Liver (tissue), 9 donors: Measurements from ENCODE around the gene B3GAT1. TPM values are rescaled to one million over a fixed set of nuclear protein-coding genes. Genes with fewer than 3 reads are reported as not detected.

Experiments used
- DNase-seq: peaks from one replicate; pipeline ENCODE4 v3.0.0-alpha.2; 2017; ENCODE audit warnings: low spot score
- H3K27ac ChIP-seq, 2 donors: one replicate each; pipeline ENCODE4 v1.7.0; 2013; ENCODE audit warnings: inconsistent platforms in 2 of 2, low read length in 2 of 2, control low read depth in 1 of 2, low read depth in 1 of 2, mild to moderate bottlenecking in 1 of 2
- H3K27me3 ChIP-seq, 4 donors: one replicate each; pipeline versions ENCODE4 v1.6.1 to v1.7.0; 2013; ENCODE audit warnings: low read length in 3 of 4, inconsistent platforms in 1 of 4, mild to moderate bottlenecking in 1 of 4, moderate library complexity in 1 of 4; ENCODE audit not compliant: control insufficient read depth in 4 of 4, insufficient read depth in 4 of 4
- H3K36me3 ChIP-seq, 4 donors: one replicate each; pipeline versions ENCODE4 v1.6.1 to v1.7.0; 2013; ENCODE audit warnings: low read length in 3 of 4, mild to moderate bottlenecking in 3 of 4, low read depth in 1 of 4, moderate library complexity in 1 of 4; ENCODE audit not compliant: control insufficient read depth in 4 of 4, insufficient read depth in 3 of 4
- H3K4me1 ChIP-seq, 4 donors: one replicate each; pipeline versions ENCODE4 v1.6.1 to v1.7.0; 2013; ENCODE audit warnings: low read length in 3 of 4, mild to moderate bottlenecking in 3 of 4, moderate library complexity in 1 of 4; ENCODE audit not compliant: control insufficient read depth in 4 of 4, insufficient read depth in 4 of 4
- H3K4me3 ChIP-seq, 3 donors: one replicate each; pipeline versions ENCODE4 v1.6.1 to v1.7.0; 2013; ENCODE audit warnings: low read length in 3 of 3, control low read depth in 1 of 3, low read depth in 1 of 3, mild to moderate bottlenecking in 1 of 3
- H3K9ac ChIP-seq, 2 donors: one replicate each; pipeline ENCODE4 v1.7.0; 2013; ENCODE audit warnings: low read length in 2 of 2, mild to moderate bottlenecking in 2 of 2, moderate library complexity in 2 of 2, control low read depth in 1 of 2, low read depth in 1 of 2
- H3K9me3 ChIP-seq, 4 donors: one replicate each; pipeline versions ENCODE4 v1.6.1 to v1.7.0; 2013; ENCODE audit warnings: low read length in 3 of 4; ENCODE audit not compliant: control insufficient read depth in 4 of 4
- EGR1 ChIP-seq, 2 donors: IDR thresholded peaks; 2 replicates each; pipeline ENCODE4 v1.6.1; 2016 to 2018; ENCODE audit warnings: antibody characterized with exemption in 2 of 2, low read depth in 2 of 2
- FOXA1 ChIP-seq: IDR thresholded peaks from 2 replicates; pipeline ENCODE4 v1.6.1; 2016; ENCODE audit warnings: antibody characterized with exemption
- FOXA2 ChIP-seq: IDR thresholded peaks from 2 replicates; pipeline ENCODE4 v1.6.1; 2016; ENCODE audit warnings: antibody characterized with exemption
- GABPA ChIP-seq, 2 donors: IDR thresholded peaks in 1 of 2; conservative IDR thresholded peaks in 1 of 2; 2 replicates each; pipeline ENCODE4 v1.6.1; 2016; ENCODE audit warnings: antibody characterized with exemption in 2 of 2, mild to moderate bottlenecking in 1 of 2, moderate library complexity in 1 of 2
- HNF4A ChIP-seq, 2 donors: conservative IDR thresholded peaks; 2 replicates each; pipeline ENCODE4 v1.6.1; 2016; ENCODE audit warnings: antibody characterized with exemption in 2 of 2, mild to moderate bottlenecking in 2 of 2
- HNF4G ChIP-seq: IDR thresholded peaks from 2 replicates; pipeline ENCODE4 v1.6.1; 2016; ENCODE audit warnings: antibody characterized with exemption
- JUND ChIP-seq, 2 donors: IDR thresholded peaks; 2 replicates each; pipeline ENCODE4 v1.6.1; 2016; ENCODE audit warnings: antibody characterized with exemption in 2 of 2
- NR2F2 ChIP-seq: IDR thresholded peaks from 2 replicates; pipeline ENCODE4 v1.6.1; 2016; ENCODE audit warnings: antibody characterized with exemption
- RAD21 ChIP-seq, 2 donors: IDR thresholded peaks; 2 replicates each; pipeline ENCODE4 v1.6.1; 2016; ENCODE audit warnings: antibody characterized with exemption in 2 of 2, mild to moderate bottlenecking in 2 of 2
- REST ChIP-seq: IDR thresholded peaks from 2 replicates; pipeline ENCODE4 v1.6.1; 2016; ENCODE audit warnings: antibody characterized with exemption, mild to moderate bottlenecking
- RXRA ChIP-seq, 2 donors: IDR thresholded peaks; 2 replicates each; pipeline ENCODE4 v1.6.1; 2017 to 2018; ENCODE audit warnings: antibody characterized with exemption in 2 of 2, mild to moderate bottlenecking in 1 of 2
- SP1 ChIP-seq: IDR thresholded peaks from 2 replicates; pipeline ENCODE4 v1.6.1; 2018; ENCODE audit warnings: antibody characterized with exemption, mild to moderate bottlenecking
- TAF1 ChIP-seq: conservative IDR thresholded peaks from 2 replicates; pipeline ENCODE4 v1.6.1; 2016; ENCODE audit warnings: antibody characterized with exemption, mild to moderate bottlenecking
- YY1 ChIP-seq: IDR thresholded peaks from 2 replicates; pipeline ENCODE4 v1.6.1; 2016; ENCODE audit warnings: antibody characterized with exemption, mild to moderate bottlenecking
- ZBTB33 ChIP-seq: IDR thresholded peaks from 2 replicates; pipeline ENCODE4 v1.6.1; 2016; ENCODE audit warnings: antibody characterized with exemption
- WGBS: extraction: QIAGEN DNeasy Blood & Tissue Kit; methylation state at CpG from one replicate; pipeline ENCODE4 v1.1.7; 2013; 5-methylcytosine and 5-hydroxymethylcytosine counted together
- polyA plus RNA-seq, 2 donors: library from polyadenylated mRNA; stranded (reverse) in 1 of 2; unstranded in 1 of 2; fragments of 200-250 nt in 1 of 2; fragments of >200 nt in 1 of 2; fragmentation: Nextera tagmentation in 1 of 2; extraction: Ambion mirVana in 1 of 2; gene quantifications; one replicate each; pipeline versions ENCODE4 v1.2.1 to v1.2.3, GENCODE V29; 2013 to 2015
- total RNA-seq, 2 donors: library from RNA; depleted of rRNA; stranded (reverse); fragments of >200 nt; gene quantifications; one replicate each; pipeline ENCODE4 v1.2.3, GENCODE V29; 2014
- TF ChIP-seq, protein P1 (sequence below): fragments of 150-350 bp; IDR thresholded peaks from 2 replicates; pipeline ENCODE4 v1.5.1; 2017; ENCODE audit warnings: improper control_type of control experiment, low read depth, low read length; ENCODE audit not compliant: missing input control
- TF ChIP-seq, protein P2 (sequence below): IDR thresholded peaks from 2 replicates; pipeline ENCODE4 v1.6.1; 2016; ENCODE audit warnings: antibody characterized with exemption
- TF ChIP-seq, protein P3 (sequence below): IDR thresholded peaks from 2 replicates; pipeline ENCODE4 v1.6.1; 2016; ENCODE audit warnings: antibody characterized with exemption
- donor health status: healthy.
- donor health status: healthy.
- donor health status: healthy.
- donor health status: healthy.
- donor health status: healthy.

B3GAT1 gene
- total and polyA plus RNA-seq, 4 donors = 0.13 to 6.6 (median 0.25) TPM; not detected in 1

GRCh38 chr11:134447696-134448095, 35.7 kb upstream of the B3GAT1 start:
- TF ChIP-seq HNF4G = no peak
- TF ChIP-seq HNF4A (conservative IDR thresholded peaks at IDR 0.05) = no peak
- no peak for TF ChIP-seq FOXA1
- TF ChIP-seq, protein P1, sequence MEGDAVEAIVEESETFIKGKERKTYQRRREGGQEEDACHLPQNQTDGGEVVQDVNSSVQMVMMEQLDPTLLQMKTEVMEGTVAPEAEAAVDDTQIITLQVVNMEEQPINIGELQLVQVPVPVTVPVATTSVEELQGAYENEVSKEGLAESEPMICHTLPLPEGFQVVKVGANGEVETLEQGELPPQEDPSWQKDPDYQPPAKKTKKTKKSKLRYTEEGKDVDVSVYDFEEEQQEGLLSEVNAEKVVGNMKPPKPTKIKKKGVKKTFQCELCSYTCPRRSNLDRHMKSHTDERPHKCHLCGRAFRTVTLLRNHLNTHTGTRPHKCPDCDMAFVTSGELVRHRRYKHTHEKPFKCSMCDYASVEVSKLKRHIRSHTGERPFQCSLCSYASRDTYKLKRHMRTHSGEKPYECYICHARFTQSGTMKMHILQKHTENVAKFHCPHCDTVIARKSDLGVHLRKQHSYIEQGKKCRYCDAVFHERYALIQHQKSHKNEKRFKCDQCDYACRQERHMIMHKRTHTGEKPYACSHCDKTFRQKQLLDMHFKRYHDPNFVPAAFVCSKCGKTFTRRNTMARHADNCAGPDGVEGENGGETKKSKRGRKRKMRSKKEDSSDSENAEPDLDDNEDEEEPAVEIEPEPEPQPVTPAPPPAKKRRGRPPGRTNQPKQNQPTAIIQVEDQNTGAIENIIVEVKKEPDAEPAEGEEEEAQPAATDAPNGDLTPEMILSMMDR = no peak
- no peak for TF ChIP-seq TAF1
- no peak for TF ChIP-seq FOXA2
- TF ChIP-seq ZBTB33 = no peak
- TF ChIP-seq NR2F2 = no peak
- no peak for TF ChIP-seq EGR1 (IDR thresholded peaks at IDR 0.05; ENCODE audit: low read depth in 2 of 2)
- no peak for TF ChIP-seq JUND (IDR thresholded peaks at IDR 0.05)
- TF ChIP-seq YY1 = no peak
- no peak for TF ChIP-seq RAD21 (IDR thresholded peaks at IDR 0.05)
- TF ChIP-seq RXRA (IDR thresholded peaks at IDR 0.05) = no peak
- TF ChIP-seq, protein P2, sequence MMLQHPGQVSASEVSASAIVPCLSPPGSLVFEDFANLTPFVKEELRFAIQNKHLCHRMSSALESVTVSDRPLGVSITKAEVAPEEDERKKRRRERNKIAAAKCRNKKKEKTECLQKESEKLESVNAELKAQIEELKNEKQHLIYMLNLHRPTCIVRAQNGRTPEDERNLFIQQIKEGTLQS = no peak
- TF ChIP-seq REST = no peak
- Histone ChIP-seq H3K9ac (no peak overlapping the region), H3K4me1 (no peaks in the 10 kb centered on the region), H3K4me3 (no peak overlapping the region), H3K27me3 (no peaks in the 10 kb centered on the region), H3K9me3 (no peaks in the 10 kb centered on the region), H3K27ac (no peak overlapping the region), H3K36me3 (no peaks in the 10 kb centered on the region)
- DNase-seq = no peak
- WGBS = 92% methylated on average over 27 of the region's 27 CpGs

DNA sequence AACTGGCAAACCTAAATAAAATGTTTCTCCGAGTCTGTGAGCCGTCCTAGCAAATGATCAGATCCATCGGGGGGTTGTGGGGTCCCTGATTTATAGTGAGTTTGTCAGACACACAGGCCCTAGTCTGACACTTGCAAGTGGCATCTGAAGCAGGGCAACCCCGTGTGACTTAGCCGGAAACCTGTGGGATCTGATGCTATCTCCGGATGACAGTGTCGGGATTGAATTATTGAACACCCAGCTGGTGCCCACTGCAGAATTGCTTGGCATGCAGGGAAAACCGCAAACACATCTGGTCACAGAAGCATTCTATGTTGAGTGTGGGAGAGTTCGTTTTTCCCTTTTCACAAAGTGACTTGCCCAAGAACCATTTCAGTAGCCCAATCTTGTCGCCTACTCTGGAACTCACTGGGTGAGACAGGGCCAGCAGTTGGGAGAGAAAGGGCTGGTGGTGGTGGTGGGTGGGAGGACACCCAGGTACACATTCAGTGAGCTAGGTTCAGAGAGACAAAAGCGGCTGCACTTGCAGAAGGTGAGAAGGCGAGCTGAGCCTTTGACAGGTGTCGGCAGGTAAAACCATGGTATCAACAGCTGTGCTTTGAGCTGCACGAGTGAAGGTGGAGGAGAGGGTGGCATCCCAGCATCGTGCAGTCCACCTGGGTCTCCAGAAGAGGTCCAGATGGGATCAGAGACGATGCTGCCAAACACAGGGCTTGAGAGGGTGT, 33.7 kb upstream of the B3GAT1 start:
- Histone ChIP-seq H3K9ac (no peak overlapping the region), H3K9me3 (no peaks in the 10 kb centered on the region), H3K27ac (no peak overlapping the region), H3K4me3 (no peak overlapping the region), H3K36me3 (no peaks in the 10 kb centered on the region), H3K27me3 (no peaks in the 10 kb centered on the region), H3K4me1 (no peaks in the 10 kb centered on the region)
- WGBS = 89% methylated on average over 16 of the region's 16 CpGs
- DNase-seq = no peak
- TF ChIP-seq EGR1 (IDR thresholded peaks at IDR 0.05; ENCODE audit: low read depth in 2 of 2) = no peak
- no peak for TF ChIP-seq TAF1
- no peak for TF ChIP-seq YY1
- TF ChIP-seq GABPA (IDR thresholded peaks at IDR 0.05 in 1 of 2, conservative IDR thresholded peaks at IDR 0.05 in 1 of 2) = no peak
- no peak for TF ChIP-seq FOXA2
- TF ChIP-seq REST = no peak
- TF ChIP-seq SP1 = no peak
- TF ChIP-seq, protein P2 = no peak
- TF ChIP-seq RXRA (IDR thresholded peaks at IDR 0.05) = no peak
- no peak for TF ChIP-seq JUND (IDR thresholded peaks at IDR 0.05)
- TF ChIP-seq, protein P3, sequence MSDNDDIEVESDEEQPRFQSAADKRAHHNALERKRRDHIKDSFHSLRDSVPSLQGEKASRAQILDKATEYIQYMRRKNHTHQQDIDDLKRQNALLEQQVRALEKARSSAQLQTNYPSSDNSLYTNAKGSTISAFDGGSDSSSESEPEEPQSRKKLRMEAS = no peak
- TF ChIP-seq FOXA1 = no peak
- TF ChIP-seq HNF4G = no peak
